HepG2 (cell line): ENCODE results near the gene MAP2K3. TPM values are rescaled to one million over a fixed set of nuclear protein-coding genes. Genes with fewer than 3 reads are reported as not detected.

Experiments used
- ATF7 ChIP-seq, 2 experiments: fragments of 450-650 bp in 1 of 2; sonication (generic) in 1 of 2; formaldehyde crosslinking in 1 of 2; IDR thresholded peaks; 2 replicates each; pipeline versions ENCODE4 v1.4.0 to v1.6.1; 2016 to 2020; ENCODE audit warnings: antibody characterized with exemption in 1 of 2, mild to moderate bottlenecking in 1 of 2, missing genetic modification reagents in 1 of 2
- CREM ChIP-seq, 2 experiments: sonication (generic) in 1 of 2; formaldehyde crosslinking in 1 of 2; IDR thresholded peaks; 2 replicates each; pipeline versions ENCODE4 v1.4.0 to v1.6.1; 2016 to 2020; ENCODE audit warnings: antibody characterized with exemption in 1 of 2, mild to moderate bottlenecking in 1 of 2, missing genetic modification reagents in 1 of 2
- FOSL2 ChIP-seq: sonication (generic); formaldehyde crosslinking; IDR thresholded peaks from 2 replicates; pipeline ENCODE4 v1.4.0; 2020; ENCODE audit warnings: missing genetic modification reagents
- FOXC1 ChIP-seq: sonication (generic); formaldehyde crosslinking; IDR thresholded peaks from 2 replicates; pipeline ENCODE4 v1.8.0; 2022; ENCODE audit warnings: mild to moderate bottlenecking, missing genetic modification reagents, borderline replicate concordance
- GZF1 ChIP-seq: sonication (generic); formaldehyde crosslinking; IDR thresholded peaks from 2 replicates; pipeline ENCODE4 v1.5.1; 2020; ENCODE audit warnings: mild to moderate bottlenecking, missing genetic modification reagents
- IRF2 ChIP-seq: IDR thresholded peaks from 2 replicates; pipeline ENCODE4 v1.6.1; 2018; ENCODE audit warnings: missing genetic modification reagents, missing compliant biosample characterization
- RFXAP ChIP-seq: sonication (generic); formaldehyde crosslinking; IDR thresholded peaks from 2 replicates; pipeline ENCODE4 v1.4.0; 2020; ENCODE audit warnings: missing genetic modification reagents, borderline replicate concordance
- SP5 ChIP-seq: IDR thresholded peaks from 2 replicates; pipeline ENCODE4 v1.6.1; 2016; ENCODE audit warnings: low read depth, borderline replicate concordance
- ZFP1 ChIP-seq: IDR thresholded peaks from 2 replicates; pipeline ENCODE4 v1.6.1; 2016
- ZNF121 ChIP-seq: sonication (generic); formaldehyde crosslinking; IDR thresholded peaks from 2 replicates; pipeline ENCODE4 v1.5.0; 2020; ENCODE audit warnings: mild to moderate bottlenecking, missing genetic modification reagents
- ZNF674 ChIP-seq: sonication (generic); formaldehyde crosslinking; IDR thresholded peaks from 2 replicates; pipeline ENCODE4 v1.5.0; 2020; ENCODE audit warnings: low read depth, mild to moderate bottlenecking, missing genetic modification reagents
- ZNF7 ChIP-seq: IDR thresholded peaks from 2 replicates; pipeline ENCODE4 v1.6.1; 2016; ENCODE audit warnings: missing biosample characterization, missing genetic modification reagents
- polyA plus RNA-seq, 8 experiments: library from polyadenylated mRNA; depleted of rRNA in 3 of 8; stranded (reverse) in 7 of 8; unstranded in 1 of 8; fragments of >200 nt; fragmentation: Illumina TruSeq in 4 of 8; extraction: Trizol in 4 of 8; gene quantifications; 2 replicates each; pipeline versions ENCODE4 v1.2.1 to v1.2.3, GENCODE V29; 2011 to 2016; ENCODE audit warnings: low read depth in 4 of 8, missing spikeins in 1 of 8, mixed read lengths in 1 of 8; ENCODE audit not compliant: insufficient read depth in 1 of 8
- total RNA-seq, 5 experiments: library from RNA; depleted of rRNA; stranded (reverse); fragments of >200 nt; fragmentation: Illumina TruSeq; extraction: Trizol; gene quantifications; 2 replicates each; pipeline ENCODE4 v1.2.3, GENCODE V29; 2016; ENCODE audit warnings: low read depth in 1 of 5
- TF ChIP-seq, protein P1 (sequence below): sonication (generic); formaldehyde crosslinking; IDR thresholded peaks from 2 replicates; pipeline ENCODE4 v1.8.1; 2023; ENCODE audit warnings: mild to moderate bottlenecking, missing genetic modification reagents, borderline replicate concordance
- TF ChIP-seq, protein P2 (sequence below): sonication (generic); formaldehyde crosslinking; IDR thresholded peaks from 2 replicates; pipeline ENCODE4 v1.4.0; 2020; ENCODE audit warnings: low read depth, missing genetic modification reagents
- TF ChIP-seq, protein P3 (sequence below): sonication (generic); formaldehyde crosslinking; IDR thresholded peaks from 2 replicates; pipeline ENCODE4 v1.5.0; 2020; ENCODE audit warnings: mild to moderate bottlenecking, low read depth, missing genetic modification reagents, borderline replicate concordance
- TF ChIP-seq, protein P4 (sequence below): sonication (generic); formaldehyde crosslinking; IDR thresholded peaks from 2 replicates; pipeline ENCODE4 v1.4.0; 2020; ENCODE audit warnings: missing genetic modification reagents
- TF ChIP-seq, protein P5 (sequence below): sonication (generic); IDR thresholded peaks from 2 replicates; pipeline ENCODE4 v1.6.1; 2016; ENCODE audit warnings: low read depth, borderline replicate concordance
- TF ChIP-seq, protein P6 (sequence below): sonication (generic); formaldehyde crosslinking; IDR thresholded peaks from 2 replicates; pipeline ENCODE4 v1.4.0; 2020; ENCODE audit warnings: missing genetic modification reagents

Gene MAP2K3
- total and polyA plus RNA-seq, 2 of the 13 experiments (the other 11 are each of a cell fraction or from before 2014, with no cell fraction given) = 20.5 to 27.4 TPM

DNA sequence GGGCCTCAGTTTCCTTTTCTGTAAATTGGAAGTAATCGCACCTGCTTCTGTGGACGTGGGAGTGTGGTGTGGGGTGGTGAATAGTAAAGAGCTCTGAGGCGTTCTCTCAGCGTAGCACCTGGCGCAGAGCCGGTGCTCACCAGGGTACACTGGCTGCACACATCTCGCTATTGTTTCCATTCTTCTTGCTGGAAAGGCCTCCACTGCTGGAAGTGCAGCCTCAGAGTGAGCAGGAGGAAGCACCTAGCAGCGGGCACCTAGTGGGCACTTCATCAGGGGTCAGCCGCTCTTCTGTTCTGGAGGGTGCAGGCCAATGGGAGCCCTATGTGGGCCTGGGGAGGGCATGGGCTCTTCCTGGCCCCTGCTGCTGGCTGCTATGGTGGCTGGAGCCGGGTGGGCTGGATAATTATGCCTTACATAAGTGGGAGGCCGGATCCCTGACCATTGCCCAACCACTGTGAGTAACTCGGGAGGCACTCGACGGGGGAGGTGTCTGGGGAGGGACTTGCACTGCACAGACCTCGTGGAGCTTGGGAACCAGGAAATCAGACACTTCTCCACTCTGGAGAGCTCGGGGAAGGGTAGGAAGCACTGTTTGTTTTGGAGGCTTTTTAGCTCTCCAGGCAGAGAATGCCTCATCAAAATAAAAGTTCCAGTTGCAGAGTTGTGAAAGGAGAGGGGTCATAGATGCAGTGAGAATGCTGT is 1.7 kb downstream of the MAP2K3 start (continued):
- TF ChIP-seq, protein P1, sequence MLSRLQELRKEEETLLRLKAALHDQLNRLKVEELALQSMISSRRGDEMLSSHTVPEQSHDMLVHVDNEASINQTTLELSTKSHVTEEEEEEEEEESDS (CRISPR knock-in tag) = no peak
- TF ChIP-seq FOXC1 (CRISPR knock-in tag) (peak; percentile 72; the same call in 1 of the 2 replicates), ATF7 (IDR thresholded peaks at IDR 0.05) (no peak), ATF7 (CRISPR knock-in tag; IDR thresholded peaks at IDR 0.05) (0 out of 2 replicates have a peak, but pooled peaks have one; percentile 21), CREM (IDR thresholded peaks at IDR 0.05) (peak; percentile 30; the same call in 1 of the 2 replicates), CREM (CRISPR knock-in tag; IDR thresholded peaks at IDR 0.05) (no peak), ZNF7 (CRISPR knock-in tag) (no peak), FOSL2 (CRISPR knock-in tag) (peak; percentile 97), RFXAP (peak; percentile 48; the same call in 1 of the 2 replicates), IRF2 (peak; percentile 78; the same call in 1 of the 2 replicates), ZNF121 (CRISPR knock-in tag) (no peak), ZFP1 (CRISPR knock-in tag) (peak; percentile 26; the same call in 1 of the 2 replicates), GZF1 (peak; percentile 38; the same call in 1 of the 2 replicates), ZNF674 (no peak), SP5 (CRISPR knock-in tag) (peak; percentile 57; the same call in 1 of the 2 replicates)
- TF ChIP-seq, protein P2, sequence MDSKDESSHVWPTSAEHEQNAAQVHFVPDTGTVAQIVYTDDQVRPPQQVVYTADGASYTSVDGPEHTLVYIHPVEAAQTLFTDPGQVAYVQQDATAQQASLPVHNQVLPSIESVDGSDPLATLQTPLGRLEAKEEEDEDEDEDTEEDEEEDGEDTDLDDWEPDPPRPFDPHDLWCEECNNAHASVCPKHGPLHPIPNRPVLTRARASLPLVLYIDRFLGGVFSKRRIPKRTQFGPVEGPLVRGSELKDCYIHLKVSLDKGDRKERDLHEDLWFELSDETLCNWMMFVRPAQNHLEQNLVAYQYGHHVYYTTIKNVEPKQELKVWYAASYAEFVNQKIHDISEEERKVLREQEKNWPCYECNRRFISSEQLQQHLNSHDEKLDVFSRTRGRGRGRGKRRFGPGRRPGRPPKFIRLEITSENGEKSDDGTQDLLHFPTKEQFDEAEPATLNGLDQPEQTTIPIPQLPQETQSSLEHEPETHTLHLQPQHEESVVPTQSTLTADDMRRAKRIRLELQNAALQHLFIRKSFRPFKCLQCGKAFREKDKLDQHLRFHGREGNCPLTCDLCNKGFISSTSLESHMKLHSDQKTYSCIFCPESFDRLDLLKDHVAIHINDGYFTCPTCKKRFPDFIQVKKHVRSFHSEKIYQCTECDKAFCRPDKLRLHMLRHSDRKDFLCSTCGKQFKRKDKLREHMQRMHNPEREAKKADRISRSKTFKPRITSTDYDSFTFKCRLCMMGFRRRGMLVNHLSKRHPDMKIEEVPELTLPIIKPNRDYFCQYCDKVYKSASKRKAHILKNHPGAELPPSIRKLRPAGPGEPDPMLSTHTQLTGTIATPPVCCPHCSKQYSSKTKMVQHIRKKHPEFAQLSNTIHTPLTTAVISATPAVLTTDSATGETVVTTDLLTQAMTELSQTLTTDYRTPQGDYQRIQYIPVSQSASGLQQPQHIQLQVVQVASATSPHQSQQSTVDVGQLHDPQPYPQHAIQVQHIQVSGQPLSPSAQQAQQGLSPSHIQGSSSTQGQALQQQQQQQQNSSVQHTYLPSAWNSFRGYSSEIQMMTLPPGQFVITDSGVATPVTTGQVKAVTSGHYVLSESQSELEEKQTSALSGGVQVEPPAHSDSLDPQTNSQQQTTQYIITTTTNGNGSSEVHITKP (CRISPR knock-in tag) = peak; percentile 40; the same call in 1 of the 2 replicates
- TF ChIP-seq, protein P3, sequence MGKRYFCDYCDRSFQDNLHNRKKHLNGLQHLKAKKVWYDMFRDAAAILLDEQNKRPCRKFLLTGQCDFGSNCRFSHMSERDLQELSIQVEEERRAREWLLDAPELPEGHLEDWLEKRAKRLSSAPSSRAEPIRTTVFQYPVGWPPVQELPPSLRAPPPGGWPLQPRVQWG (CRISPR knock-in tag) = no peak
- TF ChIP-seq, protein P4, sequence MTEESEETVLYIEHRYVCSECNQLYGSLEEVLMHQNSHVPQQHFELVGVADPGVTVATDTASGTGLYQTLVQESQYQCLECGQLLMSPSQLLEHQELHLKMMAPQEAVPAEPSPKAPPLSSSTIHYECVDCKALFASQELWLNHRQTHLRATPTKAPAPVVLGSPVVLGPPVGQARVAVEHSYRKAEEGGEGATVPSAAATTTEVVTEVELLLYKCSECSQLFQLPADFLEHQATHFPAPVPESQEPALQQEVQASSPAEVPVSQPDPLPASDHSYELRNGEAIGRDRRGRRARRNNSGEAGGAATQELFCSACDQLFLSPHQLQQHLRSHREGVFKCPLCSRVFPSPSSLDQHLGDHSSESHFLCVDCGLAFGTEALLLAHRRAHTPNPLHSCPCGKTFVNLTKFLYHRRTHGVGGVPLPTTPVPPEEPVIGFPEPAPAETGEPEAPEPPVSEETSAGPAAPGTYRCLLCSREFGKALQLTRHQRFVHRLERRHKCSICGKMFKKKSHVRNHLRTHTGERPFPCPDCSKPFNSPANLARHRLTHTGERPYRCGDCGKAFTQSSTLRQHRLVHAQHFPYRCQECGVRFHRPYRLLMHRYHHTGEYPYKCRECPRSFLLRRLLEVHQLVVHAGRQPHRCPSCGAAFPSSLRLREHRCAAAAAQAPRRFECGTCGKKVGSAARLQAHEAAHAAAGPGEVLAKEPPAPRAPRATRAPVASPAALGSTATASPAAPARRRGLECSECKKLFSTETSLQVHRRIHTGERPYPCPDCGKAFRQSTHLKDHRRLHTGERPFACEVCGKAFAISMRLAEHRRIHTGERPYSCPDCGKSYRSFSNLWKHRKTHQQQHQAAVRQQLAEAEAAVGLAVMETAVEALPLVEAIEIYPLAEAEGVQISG (CRISPR knock-in tag) = peak; percentile 46; the same call in 1 of the 2 replicates
- TF ChIP-seq, protein P5, sequence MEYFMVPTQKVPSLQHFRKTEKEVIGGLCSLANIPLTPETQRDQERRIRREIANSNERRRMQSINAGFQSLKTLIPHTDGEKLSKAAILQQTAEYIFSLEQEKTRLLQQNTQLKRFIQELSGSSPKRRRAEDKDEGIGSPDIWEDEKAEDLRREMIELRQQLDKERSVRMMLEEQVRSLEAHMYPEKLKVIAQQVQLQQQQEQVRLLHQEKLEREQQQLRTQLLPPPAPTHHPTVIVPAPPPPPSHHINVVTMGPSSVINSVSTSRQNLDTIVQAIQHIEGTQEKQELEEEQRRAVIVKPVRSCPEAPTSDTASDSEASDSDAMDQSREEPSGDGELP = peak; percentile 66; the same call in 1 of the 2 replicates
- TF ChIP-seq, protein P6, sequence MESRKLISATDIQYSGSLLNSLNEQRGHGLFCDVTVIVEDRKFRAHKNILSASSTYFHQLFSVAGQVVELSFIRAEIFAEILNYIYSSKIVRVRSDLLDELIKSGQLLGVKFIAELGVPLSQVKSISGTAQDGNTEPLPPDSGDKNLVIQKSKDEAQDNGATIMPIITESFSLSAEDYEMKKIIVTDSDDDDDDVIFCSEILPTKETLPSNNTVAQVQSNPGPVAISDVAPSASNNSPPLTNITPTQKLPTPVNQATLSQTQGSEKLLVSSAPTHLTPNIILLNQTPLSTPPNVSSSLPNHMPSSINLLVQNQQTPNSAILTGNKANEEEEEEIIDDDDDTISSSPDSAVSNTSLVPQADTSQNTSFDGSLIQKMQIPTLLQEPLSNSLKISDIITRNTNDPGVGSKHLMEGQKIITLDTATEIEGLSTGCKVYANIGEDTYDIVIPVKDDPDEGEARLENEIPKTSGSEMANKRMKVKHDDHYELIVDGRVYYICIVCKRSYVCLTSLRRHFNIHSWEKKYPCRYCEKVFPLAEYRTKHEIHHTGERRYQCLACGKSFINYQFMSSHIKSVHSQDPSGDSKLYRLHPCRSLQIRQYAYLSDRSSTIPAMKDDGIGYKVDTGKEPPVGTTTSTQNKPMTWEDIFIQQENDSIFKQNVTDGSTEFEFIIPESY (CRISPR knock-in tag) = no peak
